Raji (cell line): ENCODE data around the gene OVOL1.
A peak's percentile ranks its signal among the peaks of the same experiment; 100 is the strongest.

Experiments used
- POLR2A ChIP-seq: IDR thresholded peaks from 2 replicates; pipeline ENCODE4 v1.6.1; 2011; ENCODE audit warnings: low read depth, low read length, control low read depth; ENCODE audit not compliant: insufficient read depth

Gene OVOL1

GRCh38 chr11:65786786-65787636, at the start of gene OVOL1:
OVOL1 (plus strand) TSS chr11:65787063; CDS start chr11:65787374, 311 bp downstream.
- TF ChIP-seq POLR2A: no peak

GRCh38 chr11:65739022-65739421, 47.8 kb upstream of the OVOL1 start:
- no peak for TF ChIP-seq POLR2A

DNA sequence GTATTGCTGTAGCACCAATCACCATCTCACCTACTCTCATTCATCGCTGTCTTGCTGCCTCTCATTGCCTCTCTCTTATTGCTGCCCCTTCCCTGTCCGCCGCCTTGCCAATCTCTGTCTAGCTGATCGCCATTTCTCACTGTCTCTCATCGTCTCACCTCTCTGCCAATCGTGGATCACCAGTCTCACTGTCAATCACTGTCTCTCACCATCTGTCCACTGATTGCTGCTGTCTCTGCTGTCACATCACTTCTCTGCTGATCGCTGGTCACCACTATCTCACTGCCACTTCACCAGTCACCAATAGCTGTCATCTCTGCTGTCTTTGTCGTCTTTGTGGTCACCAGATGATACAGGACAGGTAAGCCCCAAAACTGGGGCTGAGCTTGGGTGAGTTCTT, 45.7 kb upstream of the OVOL1 start:
- no peak for TF ChIP-seq POLR2A

DNA sequence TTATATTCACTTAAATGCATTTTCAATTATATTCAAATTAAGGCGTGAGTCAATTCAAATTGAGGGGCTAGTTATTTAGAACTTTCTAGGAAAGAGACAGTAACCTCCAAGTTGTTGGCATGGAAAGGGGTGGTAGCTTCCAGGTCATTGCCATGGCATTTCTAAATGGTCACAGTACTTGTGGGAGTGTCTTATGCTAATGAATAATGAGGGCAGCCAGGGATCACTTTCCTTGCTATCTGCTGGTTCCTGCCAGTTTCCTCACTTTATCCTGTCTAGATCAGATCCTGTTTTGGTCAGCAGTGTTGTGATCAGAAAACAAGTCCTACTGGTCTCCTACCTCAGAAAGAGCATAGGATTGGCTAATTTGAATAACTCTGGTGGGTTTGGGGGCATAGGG, 44.5 kb upstream of the OVOL1 start:
- no peak for TF ChIP-seq POLR2A

DNA sequence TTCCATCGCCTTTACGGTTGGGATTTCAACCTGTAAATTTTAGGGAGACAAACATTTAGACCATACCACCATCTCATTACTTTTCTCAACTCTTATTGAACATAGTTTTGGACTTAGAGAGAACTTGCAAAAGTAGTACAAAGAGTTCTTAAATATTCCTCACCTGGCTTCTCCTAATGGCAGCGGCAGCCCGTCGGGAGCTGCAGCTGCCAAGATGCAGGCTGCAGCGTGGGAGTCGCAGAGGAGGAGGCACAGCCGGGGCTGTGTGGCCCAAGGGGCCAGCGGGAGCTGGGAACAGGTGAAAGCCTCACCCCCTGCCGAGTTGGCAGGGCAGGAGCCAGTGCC, 43.2 kb upstream of the OVOL1 start:
- TF ChIP-seq POLR2A: no peak

GRCh38 chr11:65744026-65744698, 42.7 kb upstream of the OVOL1 start:
- TF ChIP-seq POLR2A: no peak

- TF ChIP-seq POLR2A: no peak
Observed at GRCh38 chr11:65744699-65745042, 42.2 kb upstream of the OVOL1 start.

DNA sequence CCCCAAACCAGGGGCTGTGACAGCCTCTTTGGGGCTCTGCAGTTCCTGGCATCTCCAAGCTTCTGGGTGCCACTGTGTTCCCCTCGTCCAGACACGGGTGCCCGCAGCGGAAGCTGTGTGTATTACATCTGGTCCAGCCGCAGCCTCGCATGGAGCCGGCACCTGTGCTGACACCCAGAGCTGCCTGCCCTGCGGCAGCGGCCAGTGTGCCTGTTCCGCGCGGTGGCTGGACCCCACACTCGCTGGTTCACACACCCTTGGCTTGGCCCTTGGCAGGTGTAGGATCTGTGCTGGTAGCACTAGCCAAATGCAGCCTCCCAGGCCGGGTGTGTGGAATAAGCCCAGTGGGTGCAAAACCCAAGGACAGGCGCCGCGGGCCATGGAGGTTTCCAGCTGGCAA, 41.8 kb upstream of the OVOL1 start:
- no peak for TF ChIP-seq POLR2A

DNA sequence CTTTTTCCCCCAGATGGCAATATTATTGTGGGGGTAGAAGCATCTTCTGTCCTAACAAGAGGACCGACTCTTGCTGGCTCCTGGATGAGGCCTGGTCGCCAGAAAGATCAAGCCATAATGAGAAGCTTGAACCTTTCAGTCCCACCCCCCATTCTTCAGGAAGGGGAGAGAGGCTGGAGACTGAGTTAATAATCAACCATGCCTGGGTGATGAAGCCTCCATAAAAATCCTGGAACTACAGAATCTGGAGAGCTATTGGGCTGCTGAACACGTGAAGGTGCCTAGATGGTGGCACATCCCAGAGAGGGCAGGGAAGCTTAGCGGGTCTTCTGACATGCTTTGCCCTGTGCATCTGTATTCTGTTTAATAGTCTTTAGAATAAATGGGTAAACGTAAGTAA, 22.4 kb upstream of the OVOL1 start:
- no peak for TF ChIP-seq POLR2A

DNA sequence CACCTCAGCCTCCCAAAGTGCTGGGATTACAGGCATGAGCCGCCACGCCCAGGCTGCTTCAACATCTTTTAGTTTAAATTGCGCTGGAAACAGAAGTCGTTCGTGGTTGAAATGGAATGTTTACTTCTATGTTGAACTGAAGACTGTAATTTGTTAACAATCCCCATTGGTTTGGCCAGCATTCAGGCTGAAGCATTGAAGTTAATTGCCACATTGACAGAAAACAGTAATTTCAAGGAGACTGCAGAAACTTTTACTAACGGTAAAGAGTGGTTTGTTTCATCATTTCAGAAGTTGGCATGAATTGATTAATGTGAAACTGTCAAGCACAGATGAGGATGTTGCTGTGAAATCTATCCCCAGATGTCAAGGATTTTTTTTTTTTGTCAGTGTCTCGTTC, 20.3 kb upstream of the OVOL1 start:
- no peak for TF ChIP-seq POLR2A

DNA sequence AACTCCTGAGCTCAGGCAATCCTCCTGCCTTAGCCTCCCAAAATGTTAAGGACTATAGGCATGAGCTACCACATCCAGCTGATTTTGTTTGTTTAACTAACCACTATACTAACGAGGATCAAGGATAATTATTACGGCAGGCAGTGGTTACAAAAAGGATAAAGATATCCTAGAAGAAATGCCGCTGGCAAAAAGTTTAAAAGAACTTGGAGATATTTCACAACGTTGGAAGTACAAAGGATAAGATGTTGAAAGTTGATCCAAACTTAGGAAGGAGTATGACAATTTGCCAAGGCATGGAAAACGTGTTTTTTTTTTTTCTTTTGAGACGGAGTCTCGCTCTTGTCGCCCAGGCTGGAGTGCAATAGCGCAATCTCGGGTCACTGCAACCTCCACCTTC, 19.5 kb upstream of the OVOL1 start:
- no peak for TF ChIP-seq POLR2A

DNA sequence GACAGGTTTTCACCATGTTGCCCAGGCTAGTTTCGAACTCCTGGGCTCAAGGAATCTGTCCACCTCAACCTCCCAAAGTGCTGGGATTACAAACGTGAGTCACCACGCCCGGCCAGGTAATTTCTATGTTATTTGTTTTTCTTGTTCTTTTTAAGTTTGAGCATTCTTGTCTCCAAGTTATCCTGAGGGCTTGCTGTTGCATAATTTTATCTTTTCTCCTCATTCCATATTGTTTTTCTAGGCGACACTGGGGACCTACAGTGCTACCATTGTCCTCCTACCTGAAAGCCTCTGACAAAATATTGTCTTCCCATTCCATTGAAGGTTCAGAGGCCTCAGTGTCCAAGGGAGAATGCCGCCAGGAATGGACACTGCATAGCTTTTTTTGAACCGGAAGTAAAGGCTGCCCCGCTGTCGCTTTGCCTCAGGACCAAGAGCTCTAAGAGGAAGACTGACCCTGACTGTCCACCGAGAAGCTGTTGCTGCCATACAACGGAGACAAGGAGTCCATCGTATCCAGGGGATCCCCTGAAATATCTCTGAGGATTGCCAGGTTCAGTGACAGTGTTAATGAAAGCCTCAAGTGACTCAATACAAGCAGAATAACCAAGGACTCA, 15.8 kb upstream of the OVOL1 start:
- TF ChIP-seq POLR2A: no peak

DNA sequence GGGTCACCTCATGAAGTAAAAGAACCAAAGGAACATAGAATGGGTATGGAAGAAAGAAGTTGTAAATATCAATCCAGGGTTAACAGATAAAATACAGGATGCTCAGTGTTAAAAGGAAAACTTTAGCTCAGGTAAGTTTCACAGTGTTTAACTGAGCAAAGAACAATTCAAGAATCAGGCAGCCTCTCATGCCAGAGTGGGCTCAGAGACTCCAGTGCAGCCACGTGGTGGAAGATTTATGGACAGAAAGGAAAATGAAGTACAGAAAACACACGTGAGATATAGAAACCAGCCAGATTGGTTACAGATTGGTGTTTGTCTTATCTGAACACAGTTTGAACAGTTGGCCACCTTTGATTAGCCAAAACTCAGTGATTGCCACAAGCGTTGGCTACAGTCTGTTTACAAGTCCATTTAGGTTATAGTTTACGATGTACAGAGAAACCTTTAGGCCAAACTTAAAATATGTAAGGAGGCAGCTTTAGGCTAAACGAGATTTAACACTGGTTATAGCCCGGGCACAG, 15.2 kb upstream of the OVOL1 start:
- TF ChIP-seq POLR2A: no peak

DNA sequence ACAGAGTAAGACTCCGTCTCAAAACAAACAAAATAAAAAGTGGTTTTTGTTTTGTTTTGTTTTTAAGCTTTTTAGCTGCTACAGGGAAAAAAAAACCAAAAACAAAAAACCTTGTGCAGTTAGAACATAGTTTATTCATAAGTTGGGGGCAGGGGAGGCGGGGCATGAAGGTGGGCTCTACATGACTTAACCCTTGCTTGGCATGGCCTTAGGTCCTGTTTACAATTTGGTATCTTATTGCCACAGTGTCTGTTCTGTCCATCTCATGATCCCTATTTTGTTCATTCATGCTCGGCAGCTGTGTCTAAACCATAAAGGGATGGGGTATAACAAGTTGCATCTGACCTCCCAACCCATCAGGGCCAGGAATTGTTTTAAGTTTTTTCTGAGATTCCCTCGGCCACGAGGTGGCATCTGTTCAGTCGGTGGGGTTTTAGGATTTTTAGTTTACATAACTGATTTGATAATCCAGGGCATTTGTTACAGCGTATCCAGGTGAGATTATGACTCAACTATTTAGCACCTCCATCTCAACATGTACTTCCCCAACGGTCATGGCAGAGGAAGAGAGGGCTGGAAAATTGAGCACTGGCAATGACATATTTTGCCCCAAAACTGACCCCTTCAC, 13.0 kb upstream of the OVOL1 start:
- no peak for TF ChIP-seq POLR2A

DNA sequence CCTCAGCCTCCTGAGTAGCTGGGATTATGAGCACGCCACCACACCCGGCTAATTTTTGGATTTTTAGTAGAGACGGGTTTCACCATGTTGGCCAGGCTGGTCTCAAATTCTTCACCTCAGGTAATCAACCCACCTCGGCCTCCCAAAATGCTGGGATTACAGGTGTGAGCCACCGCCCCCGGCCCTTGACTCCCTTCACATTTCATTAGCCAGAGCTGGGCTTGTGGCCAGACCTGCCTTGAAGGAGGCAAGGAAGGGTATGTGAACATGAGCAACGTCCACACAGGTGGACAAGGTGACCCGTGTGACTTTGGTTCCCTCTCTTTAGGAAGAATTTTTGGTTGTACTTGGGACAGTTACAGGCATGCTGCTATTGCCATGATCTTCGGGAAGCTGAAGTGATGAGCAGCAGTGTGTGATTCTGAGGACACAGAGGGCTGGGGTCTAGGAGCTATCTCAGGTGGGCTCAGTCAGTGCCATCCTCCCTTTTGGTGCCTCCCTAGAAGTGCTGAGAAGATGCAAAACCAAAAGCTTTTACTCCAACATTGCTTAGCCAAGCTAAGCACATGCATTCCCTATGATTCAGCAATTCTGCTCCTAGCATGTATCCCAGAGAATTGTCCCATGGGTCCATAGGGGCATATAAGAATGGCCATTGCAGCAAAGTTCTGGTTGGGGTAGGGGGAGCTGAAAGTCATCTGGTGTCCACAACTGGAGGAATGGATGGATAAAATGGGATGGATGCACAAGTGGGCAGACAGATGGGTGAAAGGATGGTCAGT, 12.1 kb upstream of the OVOL1 start:
- TF ChIP-seq POLR2A: 0 out of 2 replicates have a peak, but pooled peaks have one; percentile 9
